ENCODE measurements around the gene ASB6. TPM values are rescaled to one million over a fixed set of nuclear protein-coding genes. Genes with fewer than 3 reads are reported as not detected.

The ASB6 gene
- total RNA-seq, 1 donor from 2014 or later = 9.2 TPM

DNA sequence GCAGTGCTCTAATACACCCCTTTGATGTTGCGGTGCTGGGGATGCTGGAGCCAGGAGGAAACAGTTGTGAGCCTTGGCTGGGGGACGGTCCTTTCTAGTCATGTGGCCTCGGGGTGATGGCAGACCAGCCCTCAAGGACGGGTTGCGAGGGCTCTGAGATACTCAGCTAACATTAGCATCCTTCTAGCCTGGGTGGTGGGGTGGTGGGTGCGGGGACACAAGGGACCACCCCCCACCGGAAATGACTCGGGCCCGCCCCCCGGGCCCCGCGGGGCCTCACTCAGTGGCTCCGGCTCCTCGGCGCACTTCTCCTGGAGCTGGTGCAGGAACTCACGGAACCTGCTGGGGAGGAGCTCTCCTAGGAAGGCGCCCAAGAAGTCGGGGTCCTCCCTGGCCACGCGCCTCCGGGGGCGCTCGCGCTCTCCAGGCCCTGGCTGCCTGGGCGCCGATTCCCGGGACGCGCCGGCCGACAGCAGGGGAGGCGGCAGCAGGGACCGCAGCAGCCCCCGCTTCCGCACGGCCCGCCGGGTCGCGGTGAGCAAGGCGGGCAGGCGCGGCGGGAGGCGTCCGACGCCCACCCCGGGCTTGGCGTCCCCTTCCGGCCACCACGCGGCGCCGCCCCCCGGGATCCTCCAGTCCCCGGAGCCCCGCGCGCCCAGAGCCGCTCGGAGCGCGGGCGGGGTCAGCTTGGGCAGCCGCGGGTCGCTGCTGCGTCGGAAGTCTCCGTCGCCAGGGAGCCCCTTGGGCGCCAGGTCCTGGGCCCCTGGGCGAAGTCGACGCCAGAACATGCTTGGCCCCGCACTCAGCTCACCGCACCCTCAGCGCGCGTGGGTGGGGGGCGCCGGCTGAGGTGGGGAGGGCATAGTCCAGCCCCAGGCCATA, 21.9 kb downstream of the ASB6 start:
- no peak overlapping the region for H3K27ac Mint-ChIP-seq
- H2AFZ ChIP-seq (replicated peaks) = peak overlapping the region; percentile 66
- no peaks in the 10 kb centered on the region for H3K36me3 Mint-ChIP-seq
- H3K4me1 ChIP-seq = peaks cover 8% of the 10 kb centered on the region
- no peak overlapping the region for H3K9ac ChIP-seq
- peaks cover 17% of the 10 kb centered on the region for H3F3A ChIP-seq (ENCODE audit: low read depth)
- DNase-seq (ENCODE audit: low spot score) = peak; percentile 72
- peak overlapping the region; percentile 67 for H3K4me3 Mint-ChIP-seq
- H3K9me3 ChIP-seq (ENCODE audit: low read depth) = no peaks in the 10 kb centered on the region
- peaks cover 25% of the 10 kb centered on the region for H3K4me1 Mint-ChIP-seq
- peak overlapping the region; percentile 51 for H3K4me3 ChIP-seq
- H3K27me3 Mint-ChIP-seq (ENCODE audit: insufficient read depth, low read depth) = peaks cover 22% of the 10 kb centered on the region
- no peaks in the 10 kb centered on the region for H4K20me1 ChIP-seq (ENCODE audit: low read depth)
- peaks cover 2% of the 10 kb centered on the region for H3K9me3 Mint-ChIP-seq
- peaks cover 44% of the 10 kb centered on the region for H3K27me3 ChIP-seq
- no peaks in the 10 kb centered on the region for H3K79me2 ChIP-seq (ENCODE audit: low read depth)
- H3K27ac ChIP-seq = no peak overlapping the region
- H3K36me3 ChIP-seq = no peaks in the 10 kb centered on the region
- peak overlapping the region; percentile 79 for H3K4me2 ChIP-seq
- TF ChIP-seq EZH2phosphoT487 (IDR thresholded peaks at IDR 0.05) (peak; percentile 20), CTCF (IDR thresholded peaks at IDR 0.05) (peak; percentile 48), EZH2 (IDR thresholded peaks at IDR 0.05) (peak; percentile 64)

- Histone ChIP-seq H3K36me3 (no peaks in the 10 kb centered on the region), H3K4me3 (no peak overlapping the region), H3K4me1 (peaks cover 19% of the 10 kb centered on the region), H3F3A (ENCODE audit: low read depth) (peaks cover 17% of the 10 kb centered on the region), H2AFZ (replicated peaks) (no peak overlapping the region), H3K9ac (no peak overlapping the region), H3K27ac (no peak overlapping the region), H3K27me3 (peaks cover 44% of the 10 kb centered on the region), H3K9me3 (ENCODE audit: low read depth) (no peaks in the 10 kb centered on the region), H3K79me2 (ENCODE audit: low read depth) (no peaks in the 10 kb centered on the region), H4K20me1 (ENCODE audit: low read depth) (no peaks in the 10 kb centered on the region), H3K4me2 (no peak overlapping the region)
- Mint-ChIP-seq H3K4me1 (peaks cover 30% of the 10 kb centered on the region), H3K4me3 (no peak overlapping the region), H3K27me3 (ENCODE audit: insufficient read depth, low read depth) (peaks cover 18% of the 10 kb centered on the region), H3K27ac (peak overlapping the region; percentile 34), H3K9me3 (peaks cover 2% of the 10 kb centered on the region), H3K36me3 (no peaks in the 10 kb centered on the region)
- TF ChIP-seq EZH2 (IDR thresholded peaks at IDR 0.05) (no peak), CTCF (IDR thresholded peaks at IDR 0.05) (peak; percentile 63)
- DNase-seq (ENCODE audit: low spot score) = peak; percentile 55
These were observed 24.8 kb downstream of the ASB6 start for GRCh38 chr9:129617167-129617566.

DNA sequence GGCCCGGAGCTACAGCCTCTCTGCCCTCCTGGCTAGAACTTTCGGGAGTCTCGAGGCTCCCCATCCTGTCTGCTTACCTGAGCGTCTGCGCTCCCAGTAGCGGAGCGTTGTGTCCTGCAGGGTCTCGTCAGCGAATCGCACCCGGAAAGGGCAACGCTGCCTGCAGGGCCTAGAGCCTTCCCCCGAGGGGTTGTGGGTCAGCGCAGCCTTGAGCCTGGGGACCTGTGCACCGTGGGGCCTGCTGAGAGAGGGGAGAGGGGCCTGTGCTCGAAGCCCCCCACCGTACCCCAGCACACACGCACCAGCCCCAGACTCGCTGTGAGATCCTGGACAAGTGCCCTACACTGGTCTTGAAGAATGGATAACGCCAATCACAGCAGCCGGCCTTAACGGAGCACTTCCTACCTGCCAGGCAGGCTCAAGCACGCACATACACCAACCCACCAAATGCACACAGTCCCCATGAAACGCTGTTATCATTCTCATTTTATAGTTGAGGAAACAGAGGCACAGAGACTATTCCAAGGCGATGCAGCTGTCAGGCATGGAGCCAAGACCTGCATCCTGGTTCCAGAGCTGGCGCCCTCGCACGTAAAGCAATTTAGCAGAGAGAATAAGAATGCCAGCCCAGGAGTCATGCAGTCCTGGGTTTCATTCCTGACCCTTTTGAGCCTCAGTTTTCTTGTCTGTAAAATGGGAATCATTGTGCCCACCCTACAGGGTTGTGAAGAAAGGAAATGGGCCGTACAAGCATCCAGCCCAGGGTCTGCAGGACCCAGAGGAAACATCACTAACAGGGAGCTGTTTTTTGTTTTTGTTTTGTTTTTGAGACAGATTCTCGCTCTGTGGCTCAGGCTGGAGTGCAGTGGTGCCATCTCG, 26.3 kb downstream of the ASB6 start:
- Mint-ChIP-seq H3K4me3 (no peak overlapping the region), H3K27me3 (ENCODE audit: insufficient read depth, low read depth) (peaks cover 14% of the 10 kb centered on the region), H3K27ac (no peak overlapping the region), H3K4me1 (peaks cover 29% of the 10 kb centered on the region), H3K9me3 (peaks cover 2% of the 10 kb centered on the region), H3K36me3 (no peaks in the 10 kb centered on the region)
- Histone ChIP-seq H3K36me3 (no peaks in the 10 kb centered on the region), H3K4me2 (no peak overlapping the region), H3K4me1 (peaks cover 14% of the 10 kb centered on the region), H3F3A (ENCODE audit: low read depth) (peaks cover 17% of the 10 kb centered on the region), H4K20me1 (ENCODE audit: low read depth) (no peaks in the 10 kb centered on the region), H3K4me3 (no peak overlapping the region), H3K27ac (no peak overlapping the region), H3K9ac (no peak overlapping the region), H2AFZ (replicated peaks) (no peak overlapping the region), H3K9me3 (ENCODE audit: low read depth) (no peaks in the 10 kb centered on the region), H3K27me3 (peaks cover 30% of the 10 kb centered on the region), H3K79me2 (ENCODE audit: low read depth) (no peaks in the 10 kb centered on the region)
- TF ChIP-seq EZH2 (IDR thresholded peaks at IDR 0.05) (no peak), CTCF (IDR thresholded peaks at IDR 0.05) (no peak), EZH2phosphoT487 (IDR thresholded peaks at IDR 0.05) (no peak)
- no peak for DNase-seq (ENCODE audit: low spot score)

Measured in neural progenitor cell (in vitro differentiated cells).